GM23248 (cell line): ENCODE measurements around the gene TRAPPC2L.

Experiments used
- EZH2 ChIP-seq: fragments of 200-600 bp; sonication (generic); IDR thresholded peaks from 2 replicates; pipeline ENCODE4 v1.6.1; 2018; ENCODE audit warnings: antibody characterized with exemption, mild to moderate bottlenecking; ENCODE audit not compliant: insufficient read depth, poor library complexity, severe bottlenecking
- EZH2phosphoT487 ChIP-seq: fragments of 200-600 bp; sonication (generic); IDR thresholded peaks from 2 replicates; pipeline ENCODE4 v1.6.1; 2018; ENCODE audit warnings: antibody characterized with exemption, moderate library complexity, mild to moderate bottlenecking, low read depth; ENCODE audit not compliant: insufficient read depth

GRCh38 chr16:88861359-88861758, 4.4 kb downstream of the TRAPPC2L start:
- TF ChIP-seq EZH2 (no peak), EZH2phosphoT487 (no peak)
